Thoracic aorta (tissue), 2 donors: ENCODE results near the gene GBGT1. TPM values are rescaled to one million over a fixed set of nuclear protein-coding genes. Genes with fewer than 3 reads are reported as not detected.

Source experiments
- ATAC-seq: fragments of 150-250 bp; one replicate; pipeline ENCODE4 v1.8.0; 2017; ENCODE audit warnings: low read depth; ENCODE audit not compliant: insufficient number of reproducible peaks, low FRiP score
- DNase-seq: peaks from one replicate; pipeline ENCODE4 v3.0.0-alpha.2; 2020; ENCODE audit warnings: low spot score
- H3K27ac ChIP-seq, 2 donors: fragments of 200-600 bp; sonication (generic); 1 replicate in 1 of 2; 2 replicates in 1 of 2; pipeline ENCODE4 v1.5.1; 2016; ENCODE audit warnings: mild to moderate bottlenecking in 2 of 2, moderate library complexity in 2 of 2
- H3K27me3 ChIP-seq: fragments of 200-600 bp; sonication (generic); replicated peaks from 2 replicates; pipeline ENCODE4 v1.6.0; 2016; ENCODE audit warnings: mild to moderate bottlenecking; ENCODE audit not compliant: insufficient read depth
- H3K36me3 ChIP-seq: fragments of 200-600 bp; sonication (generic); one replicate; pipeline ENCODE4 v1.5.1; 2016
- H3K4me1 ChIP-seq, 2 donors: fragments of 200-600 bp; sonication (generic); 1 replicate in 1 of 2; 2 replicates in 1 of 2; pipeline versions ENCODE4 v1.5.1 to v1.6.0; 2016; ENCODE audit warnings: low read depth in 2 of 2, mild to moderate bottlenecking in 1 of 2; ENCODE audit not compliant: control insufficient read depth in 1 of 2
- H3K4me3 ChIP-seq: fragments of 200-600 bp; sonication (generic); 2 replicates; pipeline ENCODE4 v1.5.1; 2016; ENCODE audit warnings: mild to moderate bottlenecking
- H3K9me3 ChIP-seq: fragments of 200-600 bp; sonication (generic); 2 replicates; pipeline ENCODE4 v1.5.1; 2016
- total RNA-seq, 2 donors: library from RNA; depleted of rRNA; stranded (reverse); fragments of >200 nt; gene quantifications; one replicate each; pipeline versions ENCODE4 v1.1.0 to v1.2.3, GENCODE V29; 2016
- TF ChIP-seq, protein P1 (sequence below): fragments of 200-600 bp; sonication (generic); IDR thresholded peaks from one replicate; pipeline ENCODE4 v1.5.1; 2019; ENCODE audit warnings: antibody characterized with exemption

Gene GBGT1
- total RNA-seq, 2 donors from 2014 or later, result 45.5 to 46.8 TPM

DNA sequence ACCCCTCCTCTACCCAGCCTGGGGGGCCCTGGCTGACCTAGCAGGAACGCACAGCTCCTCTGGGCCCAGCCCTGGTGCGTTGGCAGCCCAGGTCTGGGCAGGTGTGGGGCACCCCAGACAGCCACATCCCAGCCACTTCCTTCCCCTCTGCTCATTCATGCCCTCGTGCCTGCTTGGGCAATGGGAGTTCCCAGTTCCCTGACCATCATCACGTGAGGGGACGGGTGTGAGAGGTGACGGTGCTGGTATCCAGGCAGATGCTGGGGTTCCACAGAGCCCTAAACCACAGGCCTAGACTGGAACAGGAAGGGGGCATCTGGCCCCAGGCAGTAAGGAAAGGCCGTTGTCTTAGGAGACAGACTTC, 51.1 kb downstream of the GBGT1 start:
- H3K27me3 ChIP-seq, result no peaks in the 10 kb centered on the region
- DNase-seq (no peak), ATAC-seq (no peak)
- no peaks in the 10 kb centered on the region for H3K9me3 ChIP-seq
- H3K27ac ChIP-seq, result peak overlapping the region in 1 of 2 donors; percentile 22
- TF ChIP-seq, protein P1, sequence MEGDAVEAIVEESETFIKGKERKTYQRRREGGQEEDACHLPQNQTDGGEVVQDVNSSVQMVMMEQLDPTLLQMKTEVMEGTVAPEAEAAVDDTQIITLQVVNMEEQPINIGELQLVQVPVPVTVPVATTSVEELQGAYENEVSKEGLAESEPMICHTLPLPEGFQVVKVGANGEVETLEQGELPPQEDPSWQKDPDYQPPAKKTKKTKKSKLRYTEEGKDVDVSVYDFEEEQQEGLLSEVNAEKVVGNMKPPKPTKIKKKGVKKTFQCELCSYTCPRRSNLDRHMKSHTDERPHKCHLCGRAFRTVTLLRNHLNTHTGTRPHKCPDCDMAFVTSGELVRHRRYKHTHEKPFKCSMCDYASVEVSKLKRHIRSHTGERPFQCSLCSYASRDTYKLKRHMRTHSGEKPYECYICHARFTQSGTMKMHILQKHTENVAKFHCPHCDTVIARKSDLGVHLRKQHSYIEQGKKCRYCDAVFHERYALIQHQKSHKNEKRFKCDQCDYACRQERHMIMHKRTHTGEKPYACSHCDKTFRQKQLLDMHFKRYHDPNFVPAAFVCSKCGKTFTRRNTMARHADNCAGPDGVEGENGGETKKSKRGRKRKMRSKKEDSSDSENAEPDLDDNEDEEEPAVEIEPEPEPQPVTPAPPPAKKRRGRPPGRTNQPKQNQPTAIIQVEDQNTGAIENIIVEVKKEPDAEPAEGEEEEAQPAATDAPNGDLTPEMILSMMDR, result no peak
- H3K36me3 ChIP-seq, result peaks cover 24% of the 10 kb centered on the region
- H3K4me3 ChIP-seq, result no peak overlapping the region
- peaks cover 24 to 37% of the 10 kb centered on the region in 2 donors for H3K4me1 ChIP-seq

DNA sequence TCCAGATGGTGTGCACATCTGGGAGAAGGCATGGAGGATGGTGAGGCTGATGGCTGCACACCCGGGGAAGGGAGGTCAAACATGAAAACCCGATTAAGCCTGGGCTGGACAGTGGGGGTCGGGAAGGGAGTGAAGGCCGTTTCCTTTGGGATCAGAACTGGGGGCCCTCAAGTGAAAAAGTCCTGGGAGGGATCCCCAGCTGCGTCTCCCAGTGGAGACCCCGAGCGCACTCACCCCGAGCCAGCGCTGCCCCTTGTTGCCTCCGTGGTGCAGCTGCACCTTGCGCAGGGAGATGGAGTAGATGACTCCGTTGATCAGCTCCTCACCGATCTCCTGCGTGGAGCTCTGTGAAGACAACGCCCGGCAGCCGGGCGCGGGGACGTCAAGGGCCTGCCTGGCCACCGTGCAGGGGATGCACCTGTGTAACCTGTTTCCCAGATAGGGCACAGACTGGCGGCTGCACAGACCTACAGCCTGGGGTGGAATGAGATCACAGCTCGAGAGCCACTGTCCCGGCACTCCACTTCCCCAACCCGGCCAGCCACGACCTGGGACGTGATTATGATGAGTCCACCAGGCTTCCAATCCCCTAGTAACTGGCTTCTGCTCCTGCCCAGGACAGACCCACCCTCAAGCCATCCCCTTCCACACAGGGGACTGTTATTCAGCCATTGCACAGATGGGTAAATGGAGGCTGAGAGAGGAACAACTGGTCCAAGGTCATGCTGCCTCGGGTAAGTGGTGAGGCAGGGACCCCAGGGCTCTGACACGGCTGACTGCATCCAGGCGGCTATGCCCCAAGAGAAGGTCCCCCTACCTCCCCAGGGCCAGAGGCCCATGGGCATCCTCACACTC, 51.7 kb downstream of the GBGT1 start:
- H3K9me3 ChIP-seq, result no peaks in the 10 kb centered on the region
- no peak for DNase-seq
- peaks cover 24 to 31% of the 10 kb centered on the region in 2 donors for H3K4me1 ChIP-seq
- no peaks in the 10 kb centered on the region for H3K27me3 ChIP-seq
- TF ChIP-seq, protein P1, result no peak
- no peak for ATAC-seq
- H3K36me3 ChIP-seq, result peaks cover 30% of the 10 kb centered on the region
- no peak overlapping the region for H3K4me3 ChIP-seq
- no peak overlapping the region for H3K27ac ChIP-seq

DNA sequence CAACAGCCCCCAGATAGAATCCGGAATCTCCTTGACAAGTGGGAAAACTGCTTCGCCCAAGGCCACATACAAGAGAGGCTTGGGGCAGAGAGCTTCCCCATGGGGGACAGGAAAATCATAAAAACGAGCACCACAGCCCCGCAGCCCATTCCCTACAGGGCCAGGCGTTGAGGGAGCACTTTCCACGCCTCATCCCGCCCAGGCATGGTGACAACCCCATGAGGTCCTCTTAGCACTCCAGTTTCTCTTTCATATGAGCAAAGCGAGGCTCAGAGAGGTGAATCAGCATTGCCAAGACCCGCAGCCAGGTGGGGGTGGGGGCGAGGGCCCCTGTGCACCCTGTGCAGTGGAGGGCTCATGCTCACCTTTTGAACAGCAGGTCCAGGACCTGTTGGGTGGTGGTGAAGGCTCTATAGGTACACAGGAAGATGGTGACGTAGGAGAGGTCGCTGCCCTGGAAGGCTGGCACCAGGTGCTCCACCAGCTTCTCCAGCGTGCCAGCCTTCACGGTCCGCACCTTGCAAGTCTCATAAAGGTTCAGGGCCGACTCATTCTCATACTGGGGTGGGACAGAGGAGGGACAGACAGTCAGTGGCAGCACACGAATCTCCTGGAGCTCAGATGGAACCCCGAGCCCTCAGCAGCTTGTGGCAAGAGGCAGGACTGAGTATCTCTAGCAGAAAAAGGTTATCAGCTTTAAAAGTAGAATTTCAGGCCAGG, 53.6 kb downstream of the GBGT1 start:
- TF ChIP-seq, protein P1, result no peak
- Histone ChIP-seq H3K36me3 (peaks cover 44% of the 10 kb centered on the region), H3K4me1 (peaks cover 24% of the 10 kb centered on the region in 2 donors), H3K9me3 (no peaks in the 10 kb centered on the region), H3K27ac (no peak overlapping the region), H3K4me3 (no peak overlapping the region), H3K27me3 (no peaks in the 10 kb centered on the region)
- ATAC-seq, result no peak
- no peak for DNase-seq

DNA sequence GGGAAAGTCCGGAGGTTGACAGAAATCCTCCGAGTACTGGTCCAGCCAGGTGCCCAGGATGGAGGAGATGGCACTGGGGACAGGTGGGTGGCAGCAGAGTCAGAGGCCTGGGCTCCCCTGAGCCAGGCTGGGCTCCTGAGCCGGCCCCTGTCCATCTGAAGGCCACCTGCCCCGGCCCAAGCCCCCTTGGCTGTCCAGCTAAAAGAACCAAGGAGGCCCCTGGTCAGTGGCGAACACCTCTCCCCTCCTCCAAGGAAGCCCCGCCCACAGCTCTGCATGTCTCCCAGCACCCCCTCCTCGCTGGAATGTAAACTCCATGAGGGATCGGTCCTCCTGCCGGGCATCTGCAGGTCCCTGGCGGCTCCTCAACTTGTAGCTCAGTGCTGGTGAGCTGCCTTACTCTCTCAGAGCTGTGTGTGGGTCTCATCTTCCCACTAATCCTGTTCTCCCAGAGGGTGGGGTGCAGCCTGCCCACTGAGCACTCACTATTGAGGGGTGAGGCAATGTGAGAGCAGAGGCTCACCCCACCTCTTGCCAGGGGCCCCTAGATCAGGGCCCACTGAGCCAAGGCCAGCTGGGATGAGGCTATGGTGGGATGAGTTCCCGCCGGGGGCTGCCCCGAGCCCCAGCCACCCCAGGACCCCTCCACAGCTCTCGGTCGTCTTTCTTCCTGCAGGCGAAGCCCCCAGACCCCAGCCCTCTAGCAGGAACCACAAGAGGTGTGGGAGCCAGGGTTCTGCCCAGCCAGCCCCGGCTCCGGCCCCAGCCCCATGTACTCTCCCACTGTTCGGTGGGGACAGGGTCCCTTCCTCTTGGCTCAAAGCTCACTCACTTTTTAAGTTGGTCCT, 54.7 kb downstream of the GBGT1 start:
- Histone ChIP-seq H3K9me3 (no peaks in the 10 kb centered on the region), H3K27me3 (no peaks in the 10 kb centered on the region), H3K27ac (no peak overlapping the region), H3K4me3 (no peak overlapping the region), H3K36me3 (peaks cover 55% of the 10 kb centered on the region), H3K4me1 (peaks cover 14% of the 10 kb centered on the region in 2 donors)
- ATAC-seq (no peak), DNase-seq (no peak)
- TF ChIP-seq, protein P1, result no peak
